Measurements from ENCODE around the gene IRAK4.

DNA sequence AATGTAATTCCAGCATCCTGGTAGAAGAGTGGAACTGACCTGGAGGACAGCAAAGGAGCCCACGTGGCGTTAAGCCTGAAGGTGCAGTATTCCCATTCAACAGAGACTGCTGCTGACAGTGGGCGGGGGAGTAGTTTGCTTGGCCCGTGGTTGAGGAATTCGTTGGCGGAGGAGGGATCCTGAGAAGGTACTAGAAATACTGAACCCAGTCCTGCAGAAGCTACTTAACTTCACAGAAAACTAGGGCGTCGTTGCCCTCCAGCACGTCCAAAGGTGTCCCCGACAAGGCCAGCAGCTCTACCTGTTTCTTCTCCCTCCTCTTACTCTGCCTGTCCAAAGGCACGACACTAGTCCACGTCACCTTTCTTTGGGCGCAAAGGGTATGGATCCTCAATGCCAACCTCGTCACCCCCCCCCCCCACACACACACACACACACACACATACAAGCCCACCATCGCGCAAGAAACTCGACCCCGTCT is 464 bp upstream of the IRAK4 start:
- TF ChIP-seq GATA2 (IDR thresholded peaks at IDR 0.05; ENCODE audit: low read depth, low read length) (no peak), GATA3 (IDR thresholded peaks at IDR 0.05; ENCODE audit: low read depth, low read length) (no peak)
